Measurements from ENCODE around the gene RAB33B.

- TF ChIP-seq POLR2A (IDR thresholded peaks at IDR 0.05; ENCODE audit: low read length) (no peak), GATA1 (IDR thresholded peaks at IDR 0.05; ENCODE audit: low read depth, low read length) (no peak)
Measured at GRCh38 chr4:139454111-139455045, at the start of gene RAB33B.
